GM23338 (cell line): Measurements from ENCODE around the gene MSRB1.

ENCODE experiments used
- CREB1 ChIP-seq: fragments of 250-450 bp; sonication (Bioruptor Pico); IDR thresholded peaks from 2 replicates; pipeline ENCODE4 v1.5.0; 2020; ENCODE audit warnings: low read depth, mild to moderate bottlenecking, moderate library complexity
- EZH2 ChIP-seq: fragments of 200-600 bp; sonication (generic); IDR thresholded peaks from one replicate; pipeline ENCODE4 v1.8.0; 2017; ENCODE audit warnings: antibody characterized with exemption, mild to moderate bottlenecking, low read depth; ENCODE audit not compliant: unreplicated experiment
- EZH2phosphoT487 ChIP-seq: fragments of 200-600 bp; sonication (generic); IDR thresholded peaks from one replicate; pipeline ENCODE4 v1.8.1; 2018; ENCODE audit warnings: antibody characterized with exemption; ENCODE audit not compliant: unreplicated experiment
- JUNB ChIP-seq: IDR thresholded peaks from one replicate; pipeline ENCODE4 v1.6.1; 2016; ENCODE audit warnings: antibody characterized with exemption; ENCODE audit not compliant: unreplicated experiment
- NANOG ChIP-seq: IDR thresholded peaks from 2 replicates; pipeline ENCODE4 v1.6.1; 2016; ENCODE audit warnings: antibody characterized with exemption, borderline replicate concordance
- POLR2AphosphoS5 ChIP-seq: IDR thresholded peaks from 2 replicates; pipeline ENCODE4 v1.6.1; 2016; ENCODE audit warnings: antibody characterized with exemption, low read depth
- STAT1 ChIP-seq: IDR thresholded peaks from one replicate; pipeline ENCODE4 v1.6.1; 2016; ENCODE audit warnings: antibody characterized with exemption; ENCODE audit not compliant: unreplicated experiment
- ZNF114 ChIP-seq: fragments of 250-450 bp; sonication (Bioruptor Pico); IDR thresholded peaks from 2 replicates; pipeline ENCODE4 v1.5.0; 2020; ENCODE audit warnings: mild to moderate bottlenecking, moderate library complexity
- TF ChIP-seq, protein P1 (sequence below), 2 experiments: fragments of 200-600 bp in 1 of 2; sonication (generic) in 1 of 2; conservative IDR thresholded peaks; 2 replicates each; pipeline versions ENCODE4 v1.5.1 to v1.6.1; 2016 to 2017; ENCODE audit warnings: antibody characterized with exemption in 2 of 2, low read depth in 2 of 2, mild to moderate bottlenecking in 2 of 2, moderate library complexity in 1 of 2
- TF ChIP-seq, protein P2 (sequence below): IDR thresholded peaks from one replicate; pipeline ENCODE4 v1.6.1; 2018; ENCODE audit warnings: antibody characterized with exemption; ENCODE audit not compliant: unreplicated experiment
- TF ChIP-seq, protein P3 (sequence below): IDR thresholded peaks from 2 replicates; pipeline ENCODE4 v1.6.1; 2016; ENCODE audit warnings: antibody characterized with exemption

DNA sequence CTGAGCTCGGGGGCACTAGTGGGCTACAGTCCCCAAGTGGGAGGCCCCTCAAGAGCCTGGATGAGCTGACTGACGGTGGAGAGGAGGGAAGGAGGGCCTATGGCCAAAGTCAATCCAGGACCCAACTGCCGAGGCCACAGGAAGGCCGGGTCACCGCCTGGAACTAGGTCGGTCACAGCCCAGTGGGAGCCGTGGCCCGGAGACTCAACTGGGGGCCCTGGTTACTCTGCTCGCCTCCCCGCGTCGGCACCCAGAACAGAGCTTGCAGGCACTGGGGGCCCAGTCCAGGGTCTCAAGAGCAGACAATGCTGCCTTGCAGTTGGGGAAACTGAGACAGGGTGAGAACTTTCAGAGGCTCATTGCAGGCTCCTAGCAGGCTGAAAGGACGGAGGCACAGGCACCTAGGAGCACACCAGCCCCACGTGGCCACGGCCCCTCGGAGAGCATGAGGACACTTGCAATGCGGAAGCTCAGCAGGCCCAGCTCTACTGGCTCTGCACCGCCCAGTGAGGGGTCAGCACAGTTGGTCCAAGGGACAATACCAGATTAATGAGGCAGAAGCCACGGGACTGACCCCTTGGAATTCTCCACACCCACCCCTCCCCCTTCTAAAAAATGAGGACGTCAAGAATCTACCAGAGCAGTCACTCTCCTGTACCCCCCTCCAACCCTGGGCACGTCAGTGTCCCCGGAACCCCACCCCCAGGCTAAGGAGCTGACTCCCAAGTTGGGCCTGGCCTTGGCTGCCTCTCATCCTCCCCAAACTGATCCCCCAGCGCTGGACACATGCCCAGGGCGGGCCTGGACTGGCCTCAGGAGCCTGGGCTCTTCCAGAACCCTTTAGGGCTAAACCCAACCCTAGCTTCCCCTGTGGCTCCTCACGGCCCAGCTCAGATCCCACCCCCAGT lies 27.0 kb downstream of the MSRB1 start:
- no peak for TF ChIP-seq EZH2
- TF ChIP-seq JUNB, result no peak
- TF ChIP-seq, protein P1, sequence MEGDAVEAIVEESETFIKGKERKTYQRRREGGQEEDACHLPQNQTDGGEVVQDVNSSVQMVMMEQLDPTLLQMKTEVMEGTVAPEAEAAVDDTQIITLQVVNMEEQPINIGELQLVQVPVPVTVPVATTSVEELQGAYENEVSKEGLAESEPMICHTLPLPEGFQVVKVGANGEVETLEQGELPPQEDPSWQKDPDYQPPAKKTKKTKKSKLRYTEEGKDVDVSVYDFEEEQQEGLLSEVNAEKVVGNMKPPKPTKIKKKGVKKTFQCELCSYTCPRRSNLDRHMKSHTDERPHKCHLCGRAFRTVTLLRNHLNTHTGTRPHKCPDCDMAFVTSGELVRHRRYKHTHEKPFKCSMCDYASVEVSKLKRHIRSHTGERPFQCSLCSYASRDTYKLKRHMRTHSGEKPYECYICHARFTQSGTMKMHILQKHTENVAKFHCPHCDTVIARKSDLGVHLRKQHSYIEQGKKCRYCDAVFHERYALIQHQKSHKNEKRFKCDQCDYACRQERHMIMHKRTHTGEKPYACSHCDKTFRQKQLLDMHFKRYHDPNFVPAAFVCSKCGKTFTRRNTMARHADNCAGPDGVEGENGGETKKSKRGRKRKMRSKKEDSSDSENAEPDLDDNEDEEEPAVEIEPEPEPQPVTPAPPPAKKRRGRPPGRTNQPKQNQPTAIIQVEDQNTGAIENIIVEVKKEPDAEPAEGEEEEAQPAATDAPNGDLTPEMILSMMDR (conservative IDR thresholded peaks at IDR 0.05; ENCODE audit: low read depth in 2 of 2), result no peak
- TF ChIP-seq CREB1, result no peak
- no peak for TF ChIP-seq POLR2AphosphoS5
- TF ChIP-seq EZH2phosphoT487, result no peak
- TF ChIP-seq, protein P2, sequence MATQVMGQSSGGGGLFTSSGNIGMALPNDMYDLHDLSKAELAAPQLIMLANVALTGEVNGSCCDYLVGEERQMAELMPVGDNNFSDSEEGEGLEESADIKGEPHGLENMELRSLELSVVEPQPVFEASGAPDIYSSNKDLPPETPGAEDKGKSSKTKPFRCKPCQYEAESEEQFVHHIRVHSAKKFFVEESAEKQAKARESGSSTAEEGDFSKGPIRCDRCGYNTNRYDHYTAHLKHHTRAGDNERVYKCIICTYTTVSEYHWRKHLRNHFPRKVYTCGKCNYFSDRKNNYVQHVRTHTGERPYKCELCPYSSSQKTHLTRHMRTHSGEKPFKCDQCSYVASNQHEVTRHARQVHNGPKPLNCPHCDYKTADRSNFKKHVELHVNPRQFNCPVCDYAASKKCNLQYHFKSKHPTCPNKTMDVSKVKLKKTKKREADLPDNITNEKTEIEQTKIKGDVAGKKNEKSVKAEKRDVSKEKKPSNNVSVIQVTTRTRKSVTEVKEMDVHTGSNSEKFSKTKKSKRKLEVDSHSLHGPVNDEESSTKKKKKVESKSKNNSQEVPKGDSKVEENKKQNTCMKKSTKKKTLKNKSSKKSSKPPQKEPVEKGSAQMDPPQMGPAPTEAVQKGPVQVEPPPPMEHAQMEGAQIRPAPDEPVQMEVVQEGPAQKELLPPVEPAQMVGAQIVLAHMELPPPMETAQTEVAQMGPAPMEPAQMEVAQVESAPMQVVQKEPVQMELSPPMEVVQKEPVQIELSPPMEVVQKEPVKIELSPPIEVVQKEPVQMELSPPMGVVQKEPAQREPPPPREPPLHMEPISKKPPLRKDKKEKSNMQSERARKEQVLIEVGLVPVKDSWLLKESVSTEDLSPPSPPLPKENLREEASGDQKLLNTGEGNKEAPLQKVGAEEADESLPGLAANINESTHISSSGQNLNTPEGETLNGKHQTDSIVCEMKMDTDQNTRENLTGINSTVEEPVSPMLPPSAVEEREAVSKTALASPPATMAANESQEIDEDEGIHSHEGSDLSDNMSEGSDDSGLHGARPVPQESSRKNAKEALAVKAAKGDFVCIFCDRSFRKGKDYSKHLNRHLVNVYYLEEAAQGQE, result no peak
- no peak for TF ChIP-seq ZNF114
- no peak for TF ChIP-seq NANOG
- TF ChIP-seq STAT1, result no peak
- TF ChIP-seq, protein P3, sequence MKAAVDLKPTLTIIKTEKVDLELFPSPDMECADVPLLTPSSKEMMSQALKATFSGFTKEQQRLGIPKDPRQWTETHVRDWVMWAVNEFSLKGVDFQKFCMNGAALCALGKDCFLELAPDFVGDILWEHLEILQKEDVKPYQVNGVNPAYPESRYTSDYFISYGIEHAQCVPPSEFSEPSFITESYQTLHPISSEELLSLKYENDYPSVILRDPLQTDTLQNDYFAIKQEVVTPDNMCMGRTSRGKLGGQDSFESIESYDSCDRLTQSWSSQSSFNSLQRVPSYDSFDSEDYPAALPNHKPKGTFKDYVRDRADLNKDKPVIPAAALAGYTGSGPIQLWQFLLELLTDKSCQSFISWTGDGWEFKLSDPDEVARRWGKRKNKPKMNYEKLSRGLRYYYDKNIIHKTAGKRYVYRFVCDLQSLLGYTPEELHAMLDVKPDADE, result no peak
